ENCODE data around the gene ADGRB2.
"Not testable (repeated sequence)": the region's sequence is repeated elsewhere in the genome, so short reads cannot be mapped to it uniquely, and the experiment has no call there.

Gene ADGRB2

GRCh38 chr1:31725134-31725533 is 39.0 kb downstream of the ADGRB2 start:
- DNase-seq (ENCODE audit: low read depth), result no peak

- no peak for DNase-seq (ENCODE audit: low read depth)
Observed at GRCh38 chr1:31723828-31724359, 40.2 kb downstream of the ADGRB2 start.

- DNase-seq (ENCODE audit: low read depth), result no peak
Observed at GRCh38 chr1:31718327-31718897, 45.7 kb downstream of the ADGRB2 start.

GRCh38 chr1:31717341-31717740 is 46.8 kb downstream of the ADGRB2 start:
- DNase-seq (ENCODE audit: low read depth), result no peak

- no peak for DNase-seq (ENCODE audit: low read depth)
Observed at GRCh38 chr1:31715873-31716220, 48.3 kb downstream of the ADGRB2 start.

GRCh38 chr1:31715087-31715872 is 48.9 kb downstream of the ADGRB2 start:
- DNase-seq (ENCODE audit: low read depth), result no peak

- no peak for DNase-seq (ENCODE audit: low read depth)
Observed at GRCh38 chr1:31714442-31715086, 49.6 kb downstream of the ADGRB2 start.

- no peak for DNase-seq (ENCODE audit: low read depth)
Observed at GRCh38 chr1:31712630-31713029, 51.5 kb downstream of the ADGRB2 start.

GRCh38 chr1:31712068-31712467 is 52.1 kb downstream of the ADGRB2 start:
- DNase-seq (ENCODE audit: low read depth), result no peak

GRCh38 chr1:31708324-31708723 is 55.8 kb downstream of the ADGRB2 start:
- no peak for DNase-seq (ENCODE audit: low read depth)

GRCh38 chr1:31707711-31708110 is 56.4 kb downstream of the ADGRB2 start:
- no peak for DNase-seq (ENCODE audit: low read depth)

GRCh38 chr1:31707059-31707600 is 57.0 kb downstream of the ADGRB2 start:
- not testable (repeated sequence) for DNase-seq (ENCODE audit: low read depth)

- DNase-seq (ENCODE audit: low read depth), result no peak
Observed at GRCh38 chr1:31706384-31707058, 57.6 kb downstream of the ADGRB2 start.

GRCh38 chr1:31705080-31705866 is 58.9 kb downstream of the ADGRB2 start:
- peak; percentile 35 for DNase-seq (ENCODE audit: low read depth)

GRCh38 chr1:31704271-31705079 is 59.7 kb downstream of the ADGRB2 start:
- no peak for DNase-seq (ENCODE audit: low read depth)

- no peak for DNase-seq (ENCODE audit: low read depth)
Observed at GRCh38 chr1:31703431-31704270, 60.5 kb downstream of the ADGRB2 start, which contains the start of gene COL16A1. Gene COL16A1 (minus strand): TSS chr1:31704017. CDS start chr1:31702193, 1,824 bp downstream.

- DNase-seq (ENCODE audit: low read depth), result no peak
Observed at GRCh38 chr1:31702836-31703404, 61.2 kb downstream of the ADGRB2 start.

GRCh38 chr1:31701091-31701736 is 62.9 kb downstream of the ADGRB2 start:
- DNase-seq (ENCODE audit: low read depth), result no peak

Measured in activated gamma-delta T cell treated with anti-CD3 and anti-CD28 coated beads, Interleukin-2, amount 50 U/mL, for 16 hours (primary cell).